Tibial nerve (tissue), 4 donors: ENCODE measurements around the gene MRPL34. TPM values are rescaled to one million over a fixed set of nuclear protein-coding genes. Genes with fewer than 3 reads are reported as not detected.

ENCODE experiments used
- DNase-seq, 2 donors: peaks; one replicate each; pipeline ENCODE4 v3.0.0-alpha.2; 2019; ENCODE audit warnings: low spot score in 2 of 2
- H3K27ac ChIP-seq, 4 donors: fragments of 200-600 bp; sonication (generic) in 3 of 4; one replicate each; pipeline ENCODE4 v1.5.1; 2017 to 2019; ENCODE audit warnings: mild to moderate bottlenecking in 1 of 4
- H3K27me3 ChIP-seq, 2 donors: fragments of 200-600 bp; sonication (generic) in 1 of 2; one replicate each; pipeline versions ENCODE4 v1.5.1 to v1.6.0; 2017 to 2019
- H3K36me3 ChIP-seq, 3 donors: fragments of 200-600 bp; sonication (generic); one replicate each; pipeline ENCODE4 v1.5.1; 2018 to 2019
- H3K4me1 ChIP-seq, 4 donors: fragments of 200-600 bp; sonication (generic) in 3 of 4; one replicate each; pipeline ENCODE4 v1.5.1; 2017 to 2019
- H3K4me3 ChIP-seq, 4 donors: fragments of 200-600 bp; sonication (generic) in 3 of 4; one replicate each; pipeline ENCODE4 v1.5.1; 2017 to 2019; ENCODE audit warnings: mild to moderate bottlenecking in 1 of 4, moderate library complexity in 1 of 4
- H3K9me3 ChIP-seq, 4 donors: fragments of 200-600 bp; sonication (generic) in 3 of 4; one replicate each; pipeline ENCODE4 v1.5.1; 2017 to 2019
- EP300 ChIP-seq, 2 donors: sonication (generic); formaldehyde crosslinking; IDR thresholded peaks; one replicate each; pipeline ENCODE4 v1.6.1; 2017; ENCODE audit warnings: antibody characterized with exemption in 2 of 2, mild to moderate bottlenecking in 1 of 2
- POLR2A ChIP-seq, 2 donors: fragments of 450-650 bp; IDR thresholded peaks; one replicate each; pipeline ENCODE4 v1.6.1; 2017; ENCODE audit warnings: antibody characterized with exemption in 2 of 2, mild to moderate bottlenecking in 2 of 2, moderate library complexity in 2 of 2
- WGBS, 2 donors: methylation state at CpG; one replicate each; pipeline ENCODE4 v1.1.5; 2018; 5-methylcytosine and 5-hydroxymethylcytosine counted together
- total RNA-seq, 4 donors: library from RNA; depleted of rRNA; stranded (reverse); fragments of >200 nt; gene quantifications; one replicate each; pipeline ENCODE4 v1.1.0, GENCODE V29; 2016
- TF ChIP-seq, protein P1 (sequence below), 5 experiments: fragments of 200-600 bp in 3 of 5; fragments of 450-650 bp in 2 of 5; sonication (generic) in 3 of 5; IDR thresholded peaks; one replicate each; pipeline ENCODE4 v1.5.1; 2016 to 2019; ENCODE audit warnings: antibody characterized with exemption in 5 of 5, mild to moderate bottlenecking in 3 of 5, moderate library complexity in 2 of 5

The MRPL34 gene
- total RNA-seq = 100 to 1,000 TPM; 143 to 187 (median 175) TPM

DNA sequence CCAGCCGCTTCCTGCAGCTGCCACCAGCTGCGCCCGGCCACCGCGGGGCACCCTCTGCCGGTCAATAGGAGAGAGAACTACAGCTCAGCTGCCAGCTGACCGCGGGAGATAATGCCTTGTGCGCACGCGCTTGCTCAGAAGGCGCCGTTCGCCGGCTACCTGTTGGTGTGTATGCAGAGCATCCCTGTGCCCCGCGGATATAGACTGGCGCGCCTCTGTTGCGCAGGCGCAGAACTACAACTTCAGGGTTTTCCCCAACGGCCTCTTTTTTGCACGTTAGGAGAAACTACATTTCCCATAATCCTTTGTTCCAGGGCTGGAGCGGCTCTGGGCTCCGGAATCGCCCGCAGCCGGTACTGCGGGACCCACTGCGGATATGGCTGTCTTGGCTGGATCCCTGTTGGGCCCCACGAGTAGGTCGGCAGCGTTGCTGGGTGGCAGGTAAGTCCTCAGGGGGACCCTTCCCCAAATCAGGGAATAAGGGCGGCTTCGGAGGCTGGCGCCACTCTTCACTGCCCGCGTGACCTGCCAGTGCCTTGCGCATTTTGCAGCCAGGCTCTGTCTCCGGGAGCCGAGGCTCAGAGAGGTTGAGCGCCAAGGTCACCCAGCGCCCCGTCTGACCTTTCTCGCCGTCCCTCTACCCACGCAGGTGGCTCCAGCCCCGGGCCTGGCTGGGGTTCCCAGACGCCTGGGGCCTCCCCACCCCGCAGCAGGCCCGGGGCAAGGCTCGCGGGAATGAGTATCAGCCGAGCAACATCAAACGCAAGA, at the start of gene MRPL34:
MRPL34 (plus strand) TSS at position 356 of the 768 bp plus-strand sequence; CDS start at position 377, 21 bp downstream.
- DNase-seq = peak; percentile 82 to 89
- peak within 1 kb of the TSS; percentile 66 to 72 (median 68) for H3K4me3 ChIP-seq
- no peaks in the 10 kb centered on the region for H3K27me3 ChIP-seq
- WGBS, 2 donors = 0% methylated on average over 25 to 27 of the region's 55 CpGs
- peaks cover 0 to 69% (median 42%) of the 10 kb centered on the region in 4 donors for H3K4me1 ChIP-seq
- TF ChIP-seq EP300 (IDR thresholded peaks at IDR 0.05) = peak; percentile 84 to 86
- TF ChIP-seq, protein P1, sequence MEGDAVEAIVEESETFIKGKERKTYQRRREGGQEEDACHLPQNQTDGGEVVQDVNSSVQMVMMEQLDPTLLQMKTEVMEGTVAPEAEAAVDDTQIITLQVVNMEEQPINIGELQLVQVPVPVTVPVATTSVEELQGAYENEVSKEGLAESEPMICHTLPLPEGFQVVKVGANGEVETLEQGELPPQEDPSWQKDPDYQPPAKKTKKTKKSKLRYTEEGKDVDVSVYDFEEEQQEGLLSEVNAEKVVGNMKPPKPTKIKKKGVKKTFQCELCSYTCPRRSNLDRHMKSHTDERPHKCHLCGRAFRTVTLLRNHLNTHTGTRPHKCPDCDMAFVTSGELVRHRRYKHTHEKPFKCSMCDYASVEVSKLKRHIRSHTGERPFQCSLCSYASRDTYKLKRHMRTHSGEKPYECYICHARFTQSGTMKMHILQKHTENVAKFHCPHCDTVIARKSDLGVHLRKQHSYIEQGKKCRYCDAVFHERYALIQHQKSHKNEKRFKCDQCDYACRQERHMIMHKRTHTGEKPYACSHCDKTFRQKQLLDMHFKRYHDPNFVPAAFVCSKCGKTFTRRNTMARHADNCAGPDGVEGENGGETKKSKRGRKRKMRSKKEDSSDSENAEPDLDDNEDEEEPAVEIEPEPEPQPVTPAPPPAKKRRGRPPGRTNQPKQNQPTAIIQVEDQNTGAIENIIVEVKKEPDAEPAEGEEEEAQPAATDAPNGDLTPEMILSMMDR (IDR thresholded peaks at IDR 0.05) = peak; percentile 58 to 94 (median 89)
- peak; percentile 55 to 81 for TF ChIP-seq POLR2A (IDR thresholded peaks at IDR 0.05)
- peak within 1 kb of the TSS; percentile 81 to 90 (median 86) for H3K27ac ChIP-seq
- no peaks in the 10 kb centered on the region for H3K9me3 ChIP-seq
- H3K36me3 ChIP-seq = peaks cover 0 to 8% (median 0%) of the 10 kb centered on the region in 3 donors

DNA sequence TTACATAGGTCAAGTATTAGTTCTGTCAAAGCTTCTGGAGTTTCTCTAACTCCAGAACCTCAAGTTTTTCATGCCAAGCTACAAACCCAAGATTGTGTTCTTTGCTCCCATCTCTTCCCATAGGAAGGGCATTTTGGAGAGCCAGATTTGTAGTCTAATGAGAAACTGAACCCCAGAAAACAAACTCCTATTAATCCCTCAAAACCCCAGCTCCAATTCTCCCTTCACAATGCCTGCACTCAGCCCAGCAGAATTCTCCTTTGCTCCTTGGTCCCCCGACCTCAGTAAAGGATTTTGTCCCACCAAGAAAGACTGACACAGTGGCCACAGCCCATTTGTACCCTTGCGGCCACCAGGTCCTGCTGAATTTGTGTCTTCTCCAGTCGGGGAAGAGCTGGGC, 49.5 kb upstream of the MRPL34 start:
- Histone ChIP-seq H3K9me3 (peaks cover 0 to 16% (median 0%) of the 10 kb centered on the region in 4 donors), H3K4me3 (no peak overlapping the region), H3K36me3 (no peaks in the 10 kb centered on the region), H3K27me3 (no peaks in the 10 kb centered on the region), H3K4me1 (peaks cover 0 to 2% (median 0%) of the 10 kb centered on the region in 4 donors), H3K27ac (no peak overlapping the region)
- TF ChIP-seq EP300 (IDR thresholded peaks at IDR 0.05) (no peak), POLR2A (IDR thresholded peaks at IDR 0.05) (no peak)
- TF ChIP-seq, protein P1 (IDR thresholded peaks at IDR 0.05) = no peak
- no peak for DNase-seq
- WGBS, 2 donors = 82 to 92% methylated on average over 3 of the region's 3 CpGs

DNA sequence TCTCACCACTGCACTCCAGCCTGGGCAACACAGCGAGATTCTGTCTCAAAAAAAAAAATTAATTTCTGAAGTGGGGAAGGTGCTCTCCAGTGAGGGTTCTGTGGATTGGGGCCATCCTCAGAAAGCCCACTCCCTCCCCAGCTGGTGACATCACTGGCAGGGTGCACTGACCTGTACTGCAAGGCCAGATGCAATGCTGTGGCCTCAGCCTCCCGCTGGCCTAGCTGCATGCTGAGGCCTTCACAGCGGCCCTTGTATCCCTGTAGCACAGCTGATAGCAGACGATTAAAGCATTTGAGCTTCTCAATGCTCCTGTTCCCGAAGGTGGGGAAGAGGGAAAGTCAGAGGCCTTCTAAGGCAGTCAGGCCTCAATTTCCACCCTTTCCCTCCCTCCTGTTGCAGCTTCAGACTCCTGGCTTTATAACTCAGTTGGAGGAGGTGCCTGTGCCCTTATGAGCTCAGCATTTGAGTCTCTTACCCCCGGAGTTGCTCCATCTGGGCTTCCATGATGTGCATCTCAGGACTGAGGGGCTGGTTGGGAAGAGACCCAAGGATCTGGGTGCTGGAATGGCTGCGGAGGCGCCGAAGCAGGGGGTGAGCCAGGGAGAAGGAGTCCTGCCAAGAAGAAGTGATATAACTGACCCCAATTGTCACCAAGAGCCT, 46.4 kb upstream of the MRPL34 start:
- Histone ChIP-seq H3K4me1 (peaks cover 0 to 2% (median 0%) of the 10 kb centered on the region in 4 donors), H3K27ac (no peak overlapping the region), H3K36me3 (no peaks in the 10 kb centered on the region), H3K4me3 (no peak overlapping the region), H3K9me3 (peaks cover 0 to 16% (median 0%) of the 10 kb centered on the region in 4 donors), H3K27me3 (no peaks in the 10 kb centered on the region)
- 91 to 92% methylated on average over 9 of the region's 9 CpGs for WGBS, 2 donors
- TF ChIP-seq POLR2A (IDR thresholded peaks at IDR 0.05) = no peak
- TF ChIP-seq, protein P1 (IDR thresholded peaks at IDR 0.05) = no peak
- no peak for TF ChIP-seq EP300 (IDR thresholded peaks at IDR 0.05)
- no peak for DNase-seq

DNA sequence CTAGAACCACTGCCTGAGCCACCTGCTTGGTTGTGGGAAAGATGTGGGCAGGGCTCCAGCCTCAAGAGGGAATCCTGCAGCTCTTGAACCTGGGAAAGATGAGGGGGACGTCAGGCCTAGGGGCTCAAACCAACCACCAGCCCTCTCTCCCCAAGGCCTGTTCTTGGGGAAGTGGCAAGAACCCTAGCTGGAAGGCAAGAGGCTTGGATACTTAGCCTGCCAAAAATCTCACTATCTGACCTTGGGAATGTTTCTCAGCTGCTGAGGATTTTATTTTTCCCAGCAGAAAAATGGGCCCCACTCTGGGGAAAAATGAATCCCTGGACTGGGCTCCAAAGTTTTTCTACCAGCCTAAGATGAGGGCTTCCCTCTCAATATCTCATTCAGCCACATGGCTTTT, 45.7 kb upstream of the MRPL34 start:
- H3K36me3 ChIP-seq = no peaks in the 10 kb centered on the region
- WGBS, 2 donors = 67% methylated on average over 1 of the region's 1 CpG; no CpG with 5 or more reads in 1 of the 2 donors
- peaks cover 0 to 2% (median 0%) of the 10 kb centered on the region in 4 donors for H3K4me1 ChIP-seq
- no peak overlapping the region for H3K27ac ChIP-seq
- DNase-seq = no peak
- H3K4me3 ChIP-seq = no peak overlapping the region
- no peaks in the 10 kb centered on the region for H3K27me3 ChIP-seq
- peaks cover 0 to 16% (median 0%) of the 10 kb centered on the region in 4 donors for H3K9me3 ChIP-seq
- TF ChIP-seq EP300 (IDR thresholded peaks at IDR 0.05) = no peak
- no peak for TF ChIP-seq POLR2A (IDR thresholded peaks at IDR 0.05)
- TF ChIP-seq, protein P1 (IDR thresholded peaks at IDR 0.05) = no peak
